Stimulated activated CD4-positive, alpha-beta T cell treated with anti-CD3 and anti-CD28 coated beads, Interleukin-4, amount 100 ng/mL, for 4 hours (primary cell): ENCODE results near the gene MORN5.
A peak's percentile ranks its signal among the peaks of the same experiment; 100 is the strongest.

Experiments
- DNase-seq, 2 experiments: peaks; one replicate each; pipeline ENCODE4 v3.0.0-alpha.2; 2020

MORN5 gene

GRCh38 chr9:122192914-122193525, 33.3 kb downstream of the MORN5 start:
- DNase-seq: no peak

- DNase-seq: no peak
These were observed 33.9 kb downstream of the MORN5 start for GRCh38 chr9:122193651-122194050.

- no peak for DNase-seq
These were observed 36.2 kb downstream of the MORN5 start for GRCh38 chr9:122195875-122196274.

- DNase-seq: no peak
These were observed 37.7 kb downstream of the MORN5 start for GRCh38 chr9:122197426-122197825.

GRCh38 chr9:122197882-122198281, 38.2 kb downstream of the MORN5 start:
- no peak for DNase-seq

GRCh38 chr9:122200960-122201595, 41.4 kb downstream of the MORN5 start:
- DNase-seq: no peak

- no peak for DNase-seq
These were observed 41.9 kb downstream of the MORN5 start for GRCh38 chr9:122201641-122202040.

GRCh38 chr9:122202111-122202510, 42.4 kb downstream of the MORN5 start:
- DNase-seq: no peak

GRCh38 chr9:122204055-122204454, 44.3 kb downstream of the MORN5 start:
- no peak for DNase-seq

- DNase-seq: no peak
These were observed 44.8 kb downstream of the MORN5 start for GRCh38 chr9:122204491-122204890.

GRCh38 chr9:122205176-122205575, 45.5 kb downstream of the MORN5 start:
- no peak for DNase-seq

GRCh38 chr9:122206118-122207046, 46.7 kb downstream of the MORN5 start:
- DNase-seq: no peak

- no peak for DNase-seq
These were observed 47.4 kb downstream of the MORN5 start for GRCh38 chr9:122207096-122207495.

GRCh38 chr9:122209451-122209850, 49.7 kb downstream of the MORN5 start:
- no peak for DNase-seq

GRCh38 chr9:122212473-122213004, 52.8 kb downstream of the MORN5 start:
- DNase-seq: no peak

- DNase-seq: no peak
These were observed 53.4 kb downstream of the MORN5 start for GRCh38 chr9:122213102-122213588.

- peak; percentile 37 to 44 for DNase-seq
These were observed 54.1 kb downstream of the MORN5 start for GRCh38 chr9:122213589-122214413.

GRCh38 chr9:122214507-122214906, 54.8 kb downstream of the MORN5 start:
- DNase-seq: no peak

- no peak for DNase-seq
These were observed 56.0 kb downstream of the MORN5 start for GRCh38 chr9:122215663-122216062.

GRCh38 chr9:122216138-122216797, 56.6 kb downstream of the MORN5 start:
- DNase-seq: no peak

- DNase-seq: no peak
These were observed 57.2 kb downstream of the MORN5 start for GRCh38 chr9:122216798-122217418.
